Karpas-422 (cell line): ENCODE results near the gene IQSEC1. TPM values are rescaled to one million over a fixed set of nuclear protein-coding genes. Genes with fewer than 3 reads are reported as not detected.

Experiments
- DNase-seq: peaks from one replicate; pipeline ENCODE4 v3.0.0-alpha.2; 2015
- H2AFZ ChIP-seq: fragments of 200-600 bp; sonication (generic); 2 replicates; pipeline ENCODE4 v1.6.1; 2014; ENCODE audit warnings: antibody characterized with exemption, low read length, mixed read lengths
- H3K27ac ChIP-seq: fragments of 200-600 bp; sonication (generic); 2 replicates; pipeline ENCODE4 v1.5.1; 2014; ENCODE audit warnings: mild to moderate bottlenecking, low read length, moderate library complexity
- H3K27me3 ChIP-seq: fragments of 200-600 bp; sonication (generic); 2 replicates; pipeline ENCODE4 v1.6.1; 2014; ENCODE audit warnings: low read length, mixed read lengths
- H3K36me3 ChIP-seq: fragments of 200-600 bp; sonication (generic); 2 replicates; pipeline ENCODE4 v1.6.1; 2014; ENCODE audit warnings: low read length, mixed read lengths; ENCODE audit not compliant: insufficient read depth
- H3K4me1 ChIP-seq: fragments of 200-600 bp; sonication (generic); 2 replicates; pipeline ENCODE4 v1.6.1; 2014; ENCODE audit warnings: mild to moderate bottlenecking, low read length, mixed read lengths
- H3K4me2 ChIP-seq: fragments of 200-600 bp; sonication (generic); 2 replicates; pipeline ENCODE4 v1.6.1; 2014; ENCODE audit warnings: low read length, low read depth, mild to moderate bottlenecking; ENCODE audit not compliant: poor library complexity, severe bottlenecking
- H3K4me3 ChIP-seq: fragments of 200-600 bp; sonication (generic); 2 replicates; pipeline ENCODE4 v1.5.1; 2014; ENCODE audit warnings: mild to moderate bottlenecking, antibody characterized with exemption, low read length, mixed read lengths
- H3K79me2 ChIP-seq: fragments of 200-600 bp; sonication (generic); 2 replicates; pipeline ENCODE4 v1.6.1; 2014; ENCODE audit warnings: mild to moderate bottlenecking, low read length, mixed read lengths
- H3K9ac ChIP-seq: fragments of 200-600 bp; sonication (generic); 2 replicates; pipeline ENCODE4 v1.6.0; 2014; ENCODE audit warnings: low read length
- H3K9me2 ChIP-seq: fragments of 200-600 bp; sonication (generic), shearing (Covaris generic); replicated peaks from 2 replicates; pipeline ENCODE4 v1.6.0; 2014; ENCODE audit warnings: mild to moderate bottlenecking, low read length, moderate library complexity; ENCODE audit not compliant: insufficient read depth
- H3K9me3 ChIP-seq: fragments of 300-700, 200-600 bp; sonication (generic); 2 replicates; pipeline ENCODE4 v1.6.1; 2014; ENCODE audit warnings: low read length, mixed read lengths
- H4K20me1 ChIP-seq: fragments of 200-600 bp; sonication (generic); 2 replicates; pipeline ENCODE4 v1.6.1; 2014; ENCODE audit warnings: mild to moderate bottlenecking, antibody characterized with exemption, low read length, low read depth; ENCODE audit not compliant: insufficient read depth
- total RNA-seq: library from RNA; depleted of rRNA; stranded (reverse); fragments of >200 nt; shearing (Covaris generic); gene quantifications from 2 replicates; pipeline ENCODE4 v1.2.3, GENCODE V29; 2014; ENCODE audit warnings: low replicate concordance

The IQSEC1 gene
- total RNA-seq, 1 experiment from 2014 or later: 4.7 TPM

DNA sequence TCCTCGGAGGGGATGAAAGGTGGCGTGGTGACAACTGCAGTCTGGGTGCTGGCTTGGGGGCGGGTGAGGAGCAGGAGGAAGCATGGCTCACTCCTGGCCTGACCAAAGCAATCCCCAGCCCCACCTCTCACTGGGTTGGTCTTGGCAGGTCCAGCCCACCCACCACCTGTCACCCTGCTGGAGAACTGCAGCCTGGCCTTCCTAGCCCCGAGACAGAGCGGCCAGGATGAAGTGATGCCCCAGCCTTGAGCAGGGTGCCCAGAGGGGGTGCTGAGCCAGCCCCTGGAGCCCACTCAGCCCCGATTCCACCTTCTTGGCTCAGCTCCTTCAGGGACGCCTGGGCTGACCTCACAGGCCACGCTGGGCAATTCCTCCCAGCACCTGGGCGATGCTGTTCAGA is 89.9 kb downstream of the IQSEC1 start:
- DNase-seq: no peak
- Histone ChIP-seq H3K9me2 (no peaks in the 10 kb centered on the region), H3K4me3 (no peak overlapping the region), H3K36me3 (no peaks in the 10 kb centered on the region), H3K27me3 (no peaks in the 10 kb centered on the region), H3K79me2 (no peaks in the 10 kb centered on the region), H3K27ac (no peak overlapping the region), H3K9ac (no peak overlapping the region), H4K20me1 (peaks cover 35% of the 10 kb centered on the region), H3K9me3 (no peaks in the 10 kb centered on the region), H2AFZ (no peak overlapping the region), H3K4me1 (peaks cover 19% of the 10 kb centered on the region), H3K4me2 (no peak overlapping the region)

GRCh38 chr3:12982619-12983101 is 90.6 kb downstream of the IQSEC1 start:
- Histone ChIP-seq H3K4me2 (no peak overlapping the region), H3K9ac (0 out of 2 replicates have a peak overlapping the region, but pooled peaks have one; percentile 24), H3K4me3 (no peak overlapping the region), H3K79me2 (no peaks in the 10 kb centered on the region), H3K9me3 (no peaks in the 10 kb centered on the region), H3K27me3 (no peaks in the 10 kb centered on the region), H3K9me2 (no peaks in the 10 kb centered on the region), H3K36me3 (no peaks in the 10 kb centered on the region), H2AFZ (no peak overlapping the region), H3K27ac (no peak overlapping the region), H3K4me1 (peaks cover 23% of the 10 kb centered on the region), H4K20me1 (peaks cover 36% of the 10 kb centered on the region)
- no peak for DNase-seq

GRCh38 chr3:12981306-12982275 is 91.6 kb downstream of the IQSEC1 start:
- H3K4me3 ChIP-seq: no peak overlapping the region
- H3K4me1 ChIP-seq: peaks cover 23% of the 10 kb centered on the region
- peaks cover 41% of the 10 kb centered on the region for H4K20me1 ChIP-seq
- H3K79me2 ChIP-seq: no peaks in the 10 kb centered on the region
- H3K27ac ChIP-seq: no peak overlapping the region
- H2AFZ ChIP-seq: no peak overlapping the region; the same call in 1 of the 2 replicates
- peak overlapping the region; percentile 36; the same call in 1 of the 2 replicates for H3K9ac ChIP-seq
- H3K9me2 ChIP-seq: no peaks in the 10 kb centered on the region
- H3K4me2 ChIP-seq: peak overlapping the region; percentile 16
- no peaks in the 10 kb centered on the region for H3K27me3 ChIP-seq
- no peaks in the 10 kb centered on the region for H3K9me3 ChIP-seq
- DNase-seq: peak; percentile 68
- no peaks in the 10 kb centered on the region for H3K36me3 ChIP-seq

GRCh38 chr3:12980596-12981290 is 92.5 kb downstream of the IQSEC1 start:
- Histone ChIP-seq H3K27ac (no peak overlapping the region), H3K9me3 (no peaks in the 10 kb centered on the region), H3K27me3 (no peaks in the 10 kb centered on the region), H3K9ac (no peak overlapping the region), H3K4me3 (no peak overlapping the region), H3K4me2 (no peak overlapping the region), H2AFZ (no peak overlapping the region), H3K9me2 (no peaks in the 10 kb centered on the region), H3K79me2 (no peaks in the 10 kb centered on the region), H4K20me1 (peaks cover 47% of the 10 kb centered on the region), H3K36me3 (no peaks in the 10 kb centered on the region), H3K4me1 (peaks cover 23% of the 10 kb centered on the region)
- no peak for DNase-seq

- Histone ChIP-seq H3K27ac (no peak overlapping the region), H3K9ac (no peak overlapping the region), H3K9me3 (no peaks in the 10 kb centered on the region), H3K36me3 (no peaks in the 10 kb centered on the region), H3K79me2 (no peaks in the 10 kb centered on the region), H3K27me3 (no peaks in the 10 kb centered on the region), H3K4me3 (no peak overlapping the region), H4K20me1 (peaks cover 54% of the 10 kb centered on the region), H3K4me2 (no peak overlapping the region), H3K9me2 (no peaks in the 10 kb centered on the region), H3K4me1 (peaks cover 23% of the 10 kb centered on the region), H2AFZ (no peak overlapping the region)
- DNase-seq: no peak
Observed at GRCh38 chr3:12979947-12980487, 93.2 kb downstream of the IQSEC1 start.

GRCh38 chr3:12979151-12979946 is 93.9 kb downstream of the IQSEC1 start:
- Histone ChIP-seq H3K27ac (no peak overlapping the region), H3K36me3 (no peaks in the 10 kb centered on the region), H3K9ac (no peak overlapping the region), H3K79me2 (no peaks in the 10 kb centered on the region), H3K4me2 (no peak overlapping the region), H4K20me1 (peaks cover 55% of the 10 kb centered on the region), H2AFZ (no peak overlapping the region), H3K4me3 (no peak overlapping the region), H3K9me3 (no peaks in the 10 kb centered on the region), H3K4me1 (peaks cover 23% of the 10 kb centered on the region), H3K9me2 (no peaks in the 10 kb centered on the region), H3K27me3 (no peaks in the 10 kb centered on the region)
- DNase-seq: no peak

DNA sequence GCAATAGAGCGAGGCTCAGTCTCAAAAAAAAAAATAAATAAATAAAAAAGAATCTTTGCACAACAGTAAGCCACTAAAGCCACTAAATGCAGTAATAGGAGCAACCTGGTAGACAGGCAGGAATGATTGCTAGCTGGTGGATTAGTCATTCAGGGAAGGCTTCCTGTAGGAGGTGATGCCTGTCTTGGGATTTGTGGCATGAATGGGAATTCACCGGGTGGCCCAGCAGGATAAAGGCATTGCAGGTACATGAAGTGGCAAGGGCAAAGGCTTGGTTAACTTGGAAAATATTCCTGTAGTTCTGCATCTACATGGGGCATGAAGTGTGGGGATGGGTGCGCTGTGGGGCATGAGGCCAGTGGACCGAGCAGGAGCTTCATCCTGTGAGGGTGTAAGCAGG is 94.5 kb downstream of the IQSEC1 start:
- H3K9me2 ChIP-seq: no peaks in the 10 kb centered on the region
- H3K9ac ChIP-seq: no peak overlapping the region
- no peaks in the 10 kb centered on the region for H3K36me3 ChIP-seq
- no peak overlapping the region for H3K4me2 ChIP-seq
- H3K27me3 ChIP-seq: no peaks in the 10 kb centered on the region
- H3K79me2 ChIP-seq: no peaks in the 10 kb centered on the region
- peaks cover 23% of the 10 kb centered on the region for H3K4me1 ChIP-seq
- H3K27ac ChIP-seq: no peak overlapping the region
- no peak overlapping the region for H2AFZ ChIP-seq
- no peaks in the 10 kb centered on the region for H3K9me3 ChIP-seq
- DNase-seq: no peak
- H3K4me3 ChIP-seq: no peak overlapping the region
- H4K20me1 ChIP-seq: peaks cover 54% of the 10 kb centered on the region
